Gastrocnemius medialis (tissue), 4 donors: ENCODE measurements around the gene RORC.
"Not testable (repeated sequence)": the region's sequence is repeated elsewhere in the genome, so short reads cannot be mapped to it uniquely, and the experiment has no call there.

Experiments used
- CTCF ChIP-seq, 5 experiments: fragments of 450-650 bp in 3 of 5; fragments of 200-600 bp in 2 of 5; sonication (generic) in 2 of 5; IDR thresholded peaks in 4 of 5; conservative IDR thresholded peaks in 1 of 5; 1 replicate in 4 of 5; 2 replicates in 1 of 5; pipeline ENCODE4 v1.5.1; 2016 to 2019; ENCODE audit warnings: antibody characterized with exemption in 5 of 5, mild to moderate bottlenecking in 3 of 5, moderate library complexity in 3 of 5
- POLR2A ChIP-seq, 2 donors: fragments of 450-650 bp; IDR thresholded peaks; one replicate each; pipeline ENCODE4 v1.6.1; 2017; ENCODE audit warnings: antibody characterized with exemption in 2 of 2, mild to moderate bottlenecking in 2 of 2, moderate library complexity in 2 of 2

- TF ChIP-seq CTCF (IDR thresholded peaks at IDR 0.05 in 4 of 5, conservative IDR thresholded peaks at IDR 0.05 in 1 of 5); POLR2A (IDR thresholded peaks at IDR 0.05): not testable (repeated sequence)
These were observed 49.6 kb downstream of the RORC start for GRCh38 chr1:151782026-151782425.
